ENCODE data around the gene PRELID3B.

GRCh38 chr20:59044295-59044694, 1.7 kb upstream of the PRELID3B start:
- TF ChIP-seq USF2 (IDR thresholded peaks at IDR 0.05; ENCODE audit: low read length) (no peak), CTCF (IDR thresholded peaks at IDR 0.05; ENCODE audit: control extremely low read depth in 1 of 3, insufficient read depth in 1 of 3, low read depth in 1 of 3, low read length in 3 of 3) (no peak), POLR2A (IDR thresholded peaks at IDR 0.05; ENCODE audit: control extremely low read depth in 1 of 2, low read depth in 2 of 2, low read length in 2 of 2) (no peak), ZNF274 (IDR thresholded peaks at IDR 0.05; ENCODE audit: borderline replicate concordance, extremely low read depth, low read length) (no peak), MAX (IDR thresholded peaks at IDR 0.05) (no peak), RAD21 (IDR thresholded peaks at IDR 0.05 in 1 of 2, conservative IDR thresholded peaks at IDR 0.05 in 1 of 2; ENCODE audit: low read depth in 2 of 2, low read length in 2 of 2) (no peak), SP1 (IDR thresholded peaks at IDR 0.05; ENCODE audit: low read depth, low read length) (no peak), CREB1 (IDR thresholded peaks at IDR 0.05) (no peak), SP4 (IDR thresholded peaks at IDR 0.05; ENCODE audit: low read length) (no peak), FOSL1 (IDR thresholded peaks at IDR 0.05; ENCODE audit: insufficient read depth, low read depth, low read length) (no peak), BRCA1 (IDR thresholded peaks at IDR 0.05; ENCODE audit: low read depth, low read length) (no peak), GTF2F1 (IDR thresholded peaks at IDR 0.05; ENCODE audit: borderline replicate concordance, low read depth, low read length) (no peak), GABPA (IDR thresholded peaks at IDR 0.05; ENCODE audit: borderline replicate concordance, insufficient read depth, low read length) (no peak), POLR2AphosphoS5 (IDR thresholded peaks at IDR 0.05; ENCODE audit: low read depth, low read length) (no peak)
